A549 (cell line): ENCODE measurements around the gene EPS8L1. TPM values are rescaled to one million over a fixed set of nuclear protein-coding genes. Genes with fewer than 3 reads are reported as not detected.
A peak's percentile ranks its signal among the peaks of the same experiment; 100 is the strongest.

Experiments
- ATAC-seq, 2 experiments: fragments of 200-7000 bp in 1 of 2; fragments of >200 bp in 1 of 2; cut with Nextera tagmentation in 1 of 2; cut with Tn5 transposase in 1 of 2; 3 replicates each; pipeline versions ENCODE4 v1.8.0 to v1.9.1; 2018 to 2020; ENCODE audit warnings: mild to moderate bottlenecking in 1 of 2, moderate library complexity in 1 of 2
- CTCF ChIA-PET: fragments of 300-600 bp; sonication (Branson Sonifier 250); formaldehyde crosslinking; extraction: SDS; loops from one replicate; lab custom pipeline; 2021; ENCODE audit warnings: antibody characterized with exemption, inconsistent platforms; lab: Yijun Ruan, JAX
- POLR2A ChIA-PET: fragments of 350-600 bp; formaldehyde crosslinking; extraction: SDS; loops from one replicate; lab custom pipeline; 2021; ENCODE audit warnings: antibody characterized with exemption, inconsistent platforms; lab: Yijun Ruan, JAX
- DNase-seq, 2 experiments: peaks; one replicate each; pipeline versions ENCODE4 v3.0.0 to v3.0.0-alpha.2; 2011 to 2016; ENCODE audit warnings: low read depth in 1 of 2, low spot score in 1 of 2
- FAIRE-seq: peaks from 2 replicates; lab custom pipeline; 2011; peaks lifted over from hg19 to GRCh38; lab: Jason Lieb, UNC
- H3K27ac ChIP-seq, 2 experiments: fragments of >200 bp; sonication (Bioruptor Twin); formaldehyde crosslinking; 3 replicates each; pipeline ENCODE4 v1.5.1; 2016 to 2017
- H3K4me1 ChIP-seq: fragments of >200 bp; sonication (Bioruptor Twin); formaldehyde crosslinking; 3 replicates; pipeline ENCODE4 v1.6.1; 2016
- H3K4me2 ChIP-seq: fragments of >200 bp; sonication (Bioruptor Twin); formaldehyde crosslinking; 3 replicates; pipeline ENCODE4 v1.6.1; 2016
- H3K4me3 ChIP-seq: fragments of >200 bp; sonication (Bioruptor Twin); formaldehyde crosslinking; 3 replicates; pipeline ENCODE4 v1.5.1; 2016
- H3K9me3 ChIP-seq: fragments of >200 bp; sonication (Bioruptor Twin); formaldehyde crosslinking; 3 replicates; pipeline ENCODE4 v1.6.1; 2016
- BHLHE40 ChIP-seq: IDR thresholded peaks from 2 replicates; pipeline ENCODE4 v1.6.1; 2012; ENCODE audit warnings: low read depth, low read length, inconsistent platforms
- CBX2 ChIP-seq: fragments of 200-600 bp; sonication (generic); IDR thresholded peaks from 2 replicates; pipeline ENCODE4 v1.6.1; 2016; ENCODE audit warnings: low read depth, mild to moderate bottlenecking, borderline replicate concordance
- CHD4 ChIP-seq: fragments of 200-600 bp; sonication (generic); IDR thresholded peaks from 2 replicates; pipeline ENCODE4 v1.6.1; 2016; ENCODE audit warnings: antibody characterized with exemption, mild to moderate bottlenecking, borderline replicate concordance
- EHMT2 ChIP-seq: fragments of 200-600 bp; sonication (generic); IDR thresholded peaks from 2 replicates; pipeline ENCODE4 v1.6.1; 2016; ENCODE audit warnings: antibody characterized with exemption, low read depth, mild to moderate bottlenecking, moderate library complexity
- FOSL2 ChIP-seq, 2 experiments: fragments of 450-650 bp in 1 of 2; fragments of >200 bp in 1 of 2; sonication (Bioruptor Twin) in 1 of 2; formaldehyde crosslinking; IDR thresholded peaks; 2 replicates each; pipeline versions ENCODE4 v1.5.0 to v1.6.1; 2016 to 2020; ENCODE audit warnings: mild to moderate bottlenecking in 1 of 2, moderate library complexity in 1 of 2
- FOXS1 ChIP-seq: fragments of 250-450 bp; sonication (Bioruptor Pico); IDR thresholded peaks from 2 replicates; pipeline ENCODE4 v1.5.0; 2020; ENCODE audit warnings: mild to moderate bottlenecking, moderate library complexity
- HOXA7 ChIP-seq: fragments of 250-450 bp; sonication (Bioruptor Pico); IDR thresholded peaks from 2 replicates; pipeline ENCODE4 v1.5.0; 2020; ENCODE audit warnings: mild to moderate bottlenecking, moderate library complexity
- HOXB5 ChIP-seq: fragments of 250-450 bp; sonication (Bioruptor Pico); IDR thresholded peaks from 2 replicates; pipeline ENCODE4 v1.5.0; 2020; ENCODE audit warnings: mild to moderate bottlenecking, moderate library complexity
- KDM5A ChIP-seq: fragments of 200-600 bp; sonication (generic); IDR thresholded peaks from 2 replicates; pipeline ENCODE4 v1.6.1; 2016; ENCODE audit warnings: antibody characterized with exemption, mild to moderate bottlenecking
- MAFK ChIP-seq: fragments of 450-650 bp; IDR thresholded peaks from 2 replicates; pipeline ENCODE4 v1.6.1; 2014; ENCODE audit not compliant: partially characterized antibody
- PBX3 ChIP-seq: IDR thresholded peaks from 2 replicates; pipeline ENCODE4 v1.6.1; 2012
- POLR2A ChIP-seq: IDR thresholded peaks from 2 replicates; pipeline ENCODE4 v1.6.1; 2012; ENCODE audit warnings: mild to moderate bottlenecking, low read length
- RFX5 ChIP-seq: fragments of 450-650 bp; IDR thresholded peaks from 2 replicates; pipeline ENCODE4 v1.7.1; 2014; ENCODE audit warnings: antibody characterized with exemption, mild to moderate bottlenecking, moderate library complexity
- SMC3 ChIP-seq: fragments of >200 bp; sonication (Bioruptor Twin); formaldehyde crosslinking; IDR thresholded peaks from 3 replicates; pipeline ENCODE4 v1.6.1; 2018; ENCODE audit warnings: inconsistent platforms
- ZC3H11A ChIP-seq: fragments of 450-650 bp; IDR thresholded peaks from 2 replicates; pipeline ENCODE4 v1.6.1; 2014; ENCODE audit warnings: antibody characterized with exemption, mild to moderate bottlenecking
- ZNF302 ChIP-seq: fragments of 250-450 bp; sonication (Bioruptor Pico); IDR thresholded peaks from 2 replicates; pipeline ENCODE4 v1.9.0; 2021; ENCODE audit warnings: inconsistent platforms, mild to moderate bottlenecking, moderate library complexity
- WGBS: methylation state at CpG from one replicate; pipeline ENCODE4 v1.1.6; 2017; ENCODE audit errors: missing lambda C conversion rate; 5-methylcytosine and 5-hydroxymethylcytosine counted together
- polyA plus RNA-seq, 4 experiments: library from polyadenylated mRNA; depleted of rRNA in 3 of 4; stranded (reverse); fragments of >200 nt; fragmentation: RNase III in 1 of 4; extraction: RNeasy Plus Mini Kit Qiagen cat#74134 plus additional on column Dnase treatment in 1 of 4; gene quantifications; 2 replicates in 3 of 4; 3 replicates in 1 of 4; pipeline ENCODE4 v1.2.3, GENCODE V29; 2011 to 2017
- TF ChIP-seq, protein P1 (sequence below): fragments of >200 bp; sonication (Bioruptor Twin); formaldehyde crosslinking; IDR thresholded peaks from 2 replicates; pipeline ENCODE4 v1.6.1; 2016
- TF ChIP-seq, protein P2 (sequence below): fragments of 450-650 bp; IDR thresholded peaks from 2 replicates; pipeline ENCODE4 v1.6.1; 2014; ENCODE audit warnings: antibody characterized with exemption

Gene EPS8L1
- polyA plus RNA-seq, 2 of the 4 experiments (the other 2 are of a cell fraction): 3.7 to 3.8 TPM

DNA sequence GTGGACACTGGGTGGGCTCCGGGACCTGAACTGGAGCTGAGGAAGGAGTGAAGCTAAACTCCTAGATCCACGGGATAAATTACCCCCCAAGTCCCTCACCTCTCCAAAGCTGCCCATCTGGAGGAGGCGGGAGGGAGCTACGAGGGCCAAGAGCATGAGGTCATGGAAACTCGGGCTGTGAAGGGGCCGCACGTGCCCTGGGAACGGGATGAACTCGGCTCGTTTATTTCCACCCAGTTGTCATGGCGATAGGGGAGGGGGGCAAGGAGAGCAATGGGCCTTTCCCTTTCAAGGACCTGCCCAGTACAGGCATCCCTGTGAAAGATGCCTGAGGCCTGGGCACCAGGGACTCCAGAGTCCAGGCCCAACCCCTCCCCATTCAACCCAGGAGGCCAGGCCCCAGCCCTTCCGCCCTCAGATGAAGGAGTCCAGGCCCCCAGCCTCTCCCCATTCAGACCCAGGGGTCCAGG is 37.9 kb downstream of the EPS8L1 start:
- 0 out of 3 replicates have a peak overlapping the region, but pooled peaks have one; percentile 13 for H3K4me2 ChIP-seq
- H3K4me1 ChIP-seq: peaks cover 29% of the 10 kb centered on the region
- WGBS: 41% methylated on average over 12 of the region's 12 CpGs
- DNase-seq (peak; percentile 56 to 81), ATAC-seq (peak in 1 of 2 experiments; percentile 7; a peak in 3 of 6 replicates), FAIRE-seq (no peak)
- CTCF ChIA-PET: interaction anchor here (0.6 to 1.4 kb wide), 5 partner anchors 10 to 390 kb away, joined by 3 to 5 read pairs (median 4); no protein-coding TSS in a partner anchor
- no peak overlapping the region for H3K4me3 ChIP-seq
- H3K9me3 ChIP-seq: no peaks in the 10 kb centered on the region
- TF ChIP-seq RFX5 (no peak), BHLHE40 (peak; percentile 76), HOXB5 (CRISPR knock-in tag) (no peak), EHMT2 (no peak)
- TF ChIP-seq, all 56 proteins: peak for 1
- H3K27ac ChIP-seq: 0 out of 6 replicates have a peak overlapping the region, but pooled peaks of 1 of the 2 experiments have one; percentile 6
- POLR2A ChIA-PET: no interaction called here

GRCh38 chr19:55114566-55115145 is 39.0 kb downstream of the EPS8L1 start:
- peak overlapping the region; percentile 94; the same call in 1 of the 3 replicates for H3K4me2 ChIP-seq
- no peak for FAIRE-seq

GRCh38 chr19:55115446-55116065 is 39.9 kb downstream of the EPS8L1 start:
- peak overlapping the region; percentile 64 for H3K4me3 ChIP-seq
- FAIRE-seq (no peak), ATAC-seq (no peak), DNase-seq (no peak)
- 74% methylated on average over 13 of the region's 13 CpGs for WGBS
- peak overlapping the region; percentile 85 to 94 for H3K27ac ChIP-seq
- TF ChIP-seq PBX3 (no peak), SMC3 (no peak), EHMT2 (no peak), ZC3H11A (no peak), CBX2 (no peak), FOSL2 (IDR thresholded peaks at IDR 0.05) (no peak), FOSL2 (CRISPR knock-in tag; IDR thresholded peaks at IDR 0.05) (no peak), CHD4 (no peak), MAFK (no peak), KDM5A (no peak), POLR2A (no peak)
- TF ChIP-seq, protein P1, sequence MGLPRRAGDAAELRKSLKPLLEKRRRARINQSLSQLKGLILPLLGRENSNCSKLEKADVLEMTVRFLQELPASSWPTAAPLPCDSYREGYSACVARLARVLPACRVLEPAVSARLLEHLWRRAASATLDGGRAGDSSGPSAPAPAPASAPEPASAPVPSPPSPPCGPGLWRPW: no peak
- H3K4me1 ChIP-seq: peaks cover 30% of the 10 kb centered on the region
- H3K4me2 ChIP-seq: peak overlapping the region; percentile 94
- H3K9me3 ChIP-seq: no peaks in the 10 kb centered on the region
- POLR2A ChIA-PET: no interaction called here
- CTCF ChIA-PET: interaction anchor here (0.8 to 6.7 kb wide), 8 partner anchors 9 to 388 kb away, joined by 3 to 35 read pairs (median 5); no protein-coding TSS in a partner anchor

More at GRCh38 chr19:55114566-55115145, 39.0 kb downstream of the EPS8L1 start:
- Histone ChIP-seq H3K4me1 (peaks cover 30% of the 10 kb centered on the region), H3K27ac (no peak overlapping the region), H3K4me3 (no peak overlapping the region), H3K9me3 (no peaks in the 10 kb centered on the region)
- CTCF ChIA-PET: interaction anchor here (0.9 to 4.1 kb wide), 5 partner anchors 26 to 389 kb away, joined by 3 to 33 read pairs (median 4); no protein-coding TSS in a partner anchor
- 95% methylated on average over 5 of the region's 9 CpGs for WGBS
- no peak for ATAC-seq
- TF ChIP-seq FOXS1 (no peak), POLR2A (no peak), HOXA7 (CRISPR knock-in tag) (no peak), ZNF302 (no peak), SMC3 (no peak), CHD4 (no peak)
- TF ChIP-seq, protein P2, sequence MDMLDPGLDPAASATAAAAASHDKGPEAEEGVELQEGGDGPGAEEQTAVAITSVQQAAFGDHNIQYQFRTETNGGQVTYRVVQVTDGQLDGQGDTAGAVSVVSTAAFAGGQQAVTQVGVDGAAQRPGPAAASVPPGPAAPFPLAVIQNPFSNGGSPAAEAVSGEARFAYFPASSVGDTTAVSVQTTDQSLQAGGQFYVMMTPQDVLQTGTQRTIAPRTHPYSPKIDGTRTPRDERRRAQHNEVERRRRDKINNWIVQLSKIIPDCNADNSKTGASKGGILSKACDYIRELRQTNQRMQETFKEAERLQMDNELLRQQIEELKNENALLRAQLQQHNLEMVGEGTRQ: no peak
- no peak for DNase-seq
- POLR2A ChIA-PET: no interaction called here
